Measurements from ENCODE around the gene CST6. TPM values are rescaled to one million over a fixed set of nuclear protein-coding genes. Genes with fewer than 3 reads are reported as not detected.

CST6 gene
- total RNA-seq, 4 donors from 2014 or later: 7.1 to 53.1 (median 30.6) TPM

GRCh38 chr11:65979261-65979759 lies 32.5 kb upstream of the CST6 start:
- H3K27ac ChIP-seq: no peak overlapping the region
- no peaks in the 10 kb centered on the region for H3K4me1 ChIP-seq
- no peak for DNase-seq
- 85 to 90% methylated on average over 8 to 10 of the region's 10 CpGs for WGBS, 2 donors
- H3K36me3 ChIP-seq: peaks cover 28 to 32% of the 10 kb centered on the region in 2 donors
- H3K4me3 ChIP-seq (replicated peaks in 1 of 3): no peak overlapping the region
- no peaks in the 10 kb centered on the region for H3K9me3 ChIP-seq
- TF ChIP-seq CTCF (IDR thresholded peaks at IDR 0.05): no peak
- TF ChIP-seq POLR2A (IDR thresholded peaks at IDR 0.05): no peak
- intact Hi-C loops (cut with DNase I): no loop called here
- H3K27me3 ChIP-seq: no peaks in the 10 kb centered on the region

GRCh38 chr11:65981101-65981740 lies 30.6 kb upstream of the CST6 start:
- intact Hi-C loops (cut with DNase I): loop anchor here (10.0 kb wide), 1 partner anchor 266 kb away; the partner anchor contains the start of gene KAT5
- 66 to 80% methylated on average over 7 to 8 of the region's 12 CpGs for WGBS, 2 donors

GRCh38 chr11:65981972-65982823 lies 29.6 kb upstream of the CST6 start:
- no peak for DNase-seq
- no peak overlapping the region for H3K4me3 ChIP-seq (replicated peaks in 1 of 3)
- WGBS, 2 donors: 80 to 83% methylated on average over 11 to 14 of the region's 16 CpGs
- peaks cover 19 to 23% of the 10 kb centered on the region in 2 donors for H3K36me3 ChIP-seq
- H3K9me3 ChIP-seq: no peaks in the 10 kb centered on the region
- no peak overlapping the region for H3K27ac ChIP-seq
- H3K4me1 ChIP-seq: no peaks in the 10 kb centered on the region
- no peaks in the 10 kb centered on the region for H3K27me3 ChIP-seq
- intact Hi-C loops (cut with DNase I): loop anchor here (10.0 kb wide), 1 partner anchor 267 kb away; the partner anchor contains the start of gene KAT5
- TF ChIP-seq POLR2A (IDR thresholded peaks at IDR 0.05) (no peak), CTCF (IDR thresholded peaks at IDR 0.05) (no peak)

More at GRCh38 chr11:65981101-65981740, 30.6 kb upstream of the CST6 start:
- no peaks in the 10 kb centered on the region for H3K9me3 ChIP-seq
- H3K36me3 ChIP-seq: peaks cover 28 to 32% of the 10 kb centered on the region in 2 donors
- no peaks in the 10 kb centered on the region for H3K27me3 ChIP-seq
- no peak for DNase-seq
- TF ChIP-seq POLR2A (IDR thresholded peaks at IDR 0.05) (no peak), CTCF (IDR thresholded peaks at IDR 0.05) (no peak)
- no peaks in the 10 kb centered on the region for H3K4me1 ChIP-seq
- H3K4me3 ChIP-seq (replicated peaks in 1 of 3): no peak overlapping the region
- no peak overlapping the region for H3K27ac ChIP-seq

- Histone ChIP-seq H3K36me3 (peaks cover 11 to 15% of the 10 kb centered on the region in 2 donors), H3K27me3 (no peaks in the 10 kb centered on the region), H3K4me1 (no peaks in the 10 kb centered on the region), H3K27ac (no peak overlapping the region), H3K4me3 (replicated peaks in 1 of 3) (no peak overlapping the region), H3K9me3 (no peaks in the 10 kb centered on the region)
- no peak for DNase-seq
- WGBS, 2 donors: 76 to 84% methylated on average over 19 to 21 of the region's 22 CpGs
- no peak for TF ChIP-seq POLR2A (IDR thresholded peaks at IDR 0.05)
- intact Hi-C loops (cut with DNase I): loop anchor here (10.0 kb wide), 1 partner anchor 268 kb away; the partner anchor contains the start of gene KAT5
Measured at GRCh38 chr11:65982824-65983588, 28.8 kb upstream of the CST6 start.

GRCh38 chr11:65983589-65983987 lies 28.2 kb upstream of the CST6 start:
- no peak for TF ChIP-seq CTCF (IDR thresholded peaks at IDR 0.05)
- no peak for TF ChIP-seq POLR2A (IDR thresholded peaks at IDR 0.05)
- no peak for DNase-seq
- H3K27me3 ChIP-seq: no peaks in the 10 kb centered on the region
- H3K9me3 ChIP-seq: no peaks in the 10 kb centered on the region
- no peaks in the 10 kb centered on the region for H3K4me1 ChIP-seq
- H3K4me3 ChIP-seq (replicated peaks in 1 of 3): no peak overlapping the region
- peaks cover 5 to 11% of the 10 kb centered on the region in 2 donors for H3K36me3 ChIP-seq
- H3K27ac ChIP-seq: no peak overlapping the region
- intact Hi-C loops (cut with DNase I): loop anchor here (10.0 kb wide), 1 partner anchor 269 kb away; the partner anchor contains the start of gene KAT5
- 60 to 83% methylated on average over 1 to 2 of the region's 5 CpGs for WGBS, 2 donors

Data from thyroid gland (tissue), 4 donors.